Neural cell (in vitro differentiated cells): ENCODE data around the gene ACOX3. TPM values are rescaled to one million over a fixed set of nuclear protein-coding genes. Genes with fewer than 3 reads are reported as not detected.

Experiments used
- H2AFZ ChIP-seq: fragments of 200-600, 300-800 bp; sonication (generic), shearing (Covaris generic); 2 replicates; pipeline ENCODE4 v1.6.0; 2014; ENCODE audit warnings: low read depth, mild to moderate bottlenecking, antibody characterized with exemption, low read length, moderate library complexity
- H3F3A ChIP-seq: fragments of 200-600 bp; shearing (Covaris generic); 2 replicates; pipeline ENCODE4 v1.6.1; 2016; ENCODE audit warnings: mild to moderate bottlenecking, moderate library complexity, mixed read lengths, antibody characterized with exemption, low read length; ENCODE audit not compliant: insufficient read depth, poor library complexity, severe bottlenecking
- H3K27ac ChIP-seq: fragments of 200-600, 300-800 bp; sonication (generic), shearing (Covaris generic); 2 replicates; pipeline ENCODE4 v1.5.1; 2014; ENCODE audit warnings: mild to moderate bottlenecking, low read length, moderate library complexity
- H3K27me3 ChIP-seq: fragments of 300-800, 200-600 bp; sonication (generic), shearing (Covaris generic); 2 replicates; pipeline ENCODE4 v1.6.0; 2014; ENCODE audit warnings: mild to moderate bottlenecking, low read depth, low read length, moderate library complexity; ENCODE audit not compliant: insufficient read depth
- H3K36me3 ChIP-seq: fragments of 300-800, 200-600 bp; sonication (generic), shearing (Covaris generic); 2 replicates; pipeline ENCODE4 v1.5.1; 2014; ENCODE audit warnings: mild to moderate bottlenecking, antibody characterized with exemption, low read length, moderate library complexity; ENCODE audit not compliant: insufficient read depth
- H3K4me2 ChIP-seq: fragments of 300-800, 200-600 bp; sonication (generic), shearing (Covaris generic); 2 replicates; pipeline ENCODE4 v1.6.0; 2014; ENCODE audit warnings: mild to moderate bottlenecking, low read length
- H3K4me3 ChIP-seq: fragments of 300-800, 200-600 bp; sonication (generic), shearing (Covaris generic); 2 replicates; pipeline ENCODE4 v1.5.1; 2014; ENCODE audit warnings: mild to moderate bottlenecking, low read length, moderate library complexity
- H3K79me2 ChIP-seq: fragments of 200-600 bp; shearing (Covaris generic); replicated peaks from 2 replicates; pipeline ENCODE4 v1.6.0; 2014; ENCODE audit warnings: mild to moderate bottlenecking, low read length, moderate library complexity; ENCODE audit not compliant: insufficient read depth
- H3K9ac ChIP-seq: fragments of 300-800, 200-600 bp; sonication (generic), shearing (Covaris generic); 2 replicates; pipeline ENCODE4 v1.6.1; 2016; ENCODE audit warnings: mild to moderate bottlenecking, low read length, mixed read lengths
- H3K9me2 ChIP-seq: fragments of 200-600 bp; shearing (Covaris generic); 2 replicates; pipeline ENCODE4 v1.6.1; 2016; ENCODE audit warnings: mild to moderate bottlenecking, low read length, mixed read lengths; ENCODE audit not compliant: insufficient read depth
- H3K9me3 ChIP-seq: fragments of 200-600, 300-800 bp; sonication (generic), shearing (Covaris generic); 2 replicates; pipeline ENCODE4 v1.6.1; 2016; ENCODE audit warnings: mild to moderate bottlenecking, mixed run types, low read length, moderate library complexity, mixed read lengths
- H4K20me1 ChIP-seq: fragments of 200-600 bp; shearing (Covaris generic); 2 replicates; pipeline ENCODE4 v1.6.1; 2016; ENCODE audit warnings: mild to moderate bottlenecking, mixed run types; ENCODE audit not compliant: insufficient read depth
- CTCF ChIP-seq: fragments of 450-650 bp; IDR thresholded peaks from 2 replicates; pipeline ENCODE4 v1.5.1; 2014; ENCODE audit warnings: antibody characterized with exemption, mild to moderate bottlenecking, moderate library complexity; ENCODE audit not compliant: poor library complexity, severe bottlenecking
- EP300 ChIP-seq: fragments of 450-650 bp; conservative IDR thresholded peaks from 2 replicates; pipeline ENCODE4 v1.6.1; 2014; ENCODE audit warnings: antibody characterized with exemption, mild to moderate bottlenecking, moderate library complexity; ENCODE audit not compliant: poor library complexity, severe bottlenecking
- EZH2 ChIP-seq: fragments of 200-600, 300-800 bp; shearing (Covaris generic), sonication (generic); IDR thresholded peaks from 2 replicates; pipeline ENCODE4 v1.6.1; 2014; ENCODE audit warnings: antibody characterized with exemption, low read length, borderline replicate concordance, mild to moderate bottlenecking; ENCODE audit not compliant: insufficient read depth, poor library complexity, severe bottlenecking
- MXI1 ChIP-seq: fragments of 450-650 bp; conservative IDR thresholded peaks from 2 replicates; pipeline ENCODE4 v1.6.1; 2014; ENCODE audit warnings: antibody characterized with exemption, mild to moderate bottlenecking; ENCODE audit not compliant: poor library complexity, severe bottlenecking
- POLR2AphosphoS5 ChIP-seq: IDR thresholded peaks from 2 replicates; pipeline ENCODE4 v1.6.1; 2012
- RAD21 ChIP-seq: fragments of 450-650 bp; conservative IDR thresholded peaks from 2 replicates; pipeline ENCODE4 v1.6.1; 2014; ENCODE audit warnings: antibody characterized with exemption, mild to moderate bottlenecking, moderate library complexity
- REST ChIP-seq: IDR thresholded peaks from 2 replicates; pipeline ENCODE4 v1.6.1; 2012; ENCODE audit warnings: borderline replicate concordance
- SMC3 ChIP-seq: fragments of 450-650 bp; conservative IDR thresholded peaks from 2 replicates; pipeline ENCODE4 v1.6.1; 2014; ENCODE audit warnings: antibody characterized with exemption, mild to moderate bottlenecking, moderate library complexity; ENCODE audit not compliant: poor library complexity
- TAF1 ChIP-seq: IDR thresholded peaks from 2 replicates; pipeline ENCODE4 v1.6.1; 2012; ENCODE audit warnings: low read depth
- polyA plus RNA-seq: library from polyadenylated mRNA; depleted of rRNA; stranded (reverse); fragments of >200 nt; gene quantifications from 2 replicates; pipeline ENCODE4 v1.2.3, GENCODE V29; 2014

Gene ACOX3
- polyA plus RNA-seq, 1 donor from 2014 or later: 13.2 TPM

- Histone ChIP-seq H3K36me3 (no peaks in the 10 kb centered on the region), H3K9me2 (no peaks in the 10 kb centered on the region), H3K79me2 (no peaks in the 10 kb centered on the region), H3K9ac (no peak overlapping the region), H3K4me2 (no peak overlapping the region), H3K9me3 (no peaks in the 10 kb centered on the region), H3F3A (no peaks in the 10 kb centered on the region), H3K4me3 (no peak overlapping the region), H4K20me1 (no peaks in the 10 kb centered on the region), H3K27ac (no peak overlapping the region), H2AFZ (no peak overlapping the region), H3K27me3 (no peaks in the 10 kb centered on the region)
- TF ChIP-seq TAF1 (no peak), SMC3 (no peak), MXI1 (no peak), EP300 (no peak), POLR2AphosphoS5 (no peak), CTCF (no peak), REST (no peak), RAD21 (no peak), EZH2 (no peak)
These were observed 96.6 kb downstream of the ACOX3 start for GRCh38 chr4:8343967-8344331.

GRCh38 chr4:8343262-8343966 lies 97.1 kb downstream of the ACOX3 start:
- Histone ChIP-seq H3K4me3 (no peak overlapping the region), H3K9ac (no peak overlapping the region), H3K9me3 (no peaks in the 10 kb centered on the region), H3F3A (no peaks in the 10 kb centered on the region), H3K27ac (no peak overlapping the region), H4K20me1 (no peaks in the 10 kb centered on the region), H2AFZ (no peak overlapping the region), H3K4me2 (no peak overlapping the region), H3K36me3 (no peaks in the 10 kb centered on the region), H3K27me3 (no peaks in the 10 kb centered on the region), H3K79me2 (no peaks in the 10 kb centered on the region), H3K9me2 (no peaks in the 10 kb centered on the region)
- TF ChIP-seq POLR2AphosphoS5: no peak
- no peak for TF ChIP-seq CTCF
- no peak for TF ChIP-seq RAD21
- no peak for TF ChIP-seq MXI1
- no peak for TF ChIP-seq TAF1
- TF ChIP-seq SMC3: no peak
- TF ChIP-seq EP300: no peak
- TF ChIP-seq REST: no peak
- TF ChIP-seq EZH2: no peak
